ENCODE measurements around the gene SNX33.

SNX33 gene

DNA sequence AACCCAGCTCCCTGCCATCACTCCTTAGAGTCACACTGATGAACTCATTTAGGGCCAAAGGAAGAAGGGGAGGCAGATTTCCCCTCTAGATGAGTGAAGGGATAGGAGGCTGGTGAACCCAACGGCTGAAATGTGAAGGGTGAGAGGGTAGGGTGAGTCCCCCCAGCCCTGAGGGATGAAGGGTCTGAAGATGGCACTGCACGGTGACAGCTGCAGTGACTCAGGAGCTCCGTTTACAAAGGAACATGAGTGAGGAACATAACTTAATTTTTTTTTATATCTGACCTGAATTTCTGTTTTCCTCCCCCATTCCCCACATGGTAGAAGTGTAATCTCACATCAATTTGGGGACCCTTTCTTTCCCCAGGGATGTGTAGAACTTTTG is 14.0 kb downstream of the SNX33 start:
- WGBS (ENCODE audit: extremely low coverage, insufficient coverage, low lambda C conversion rate) = no CpG with 5 or more reads among the region's 3 CpGs
- H4K5ac ChIP-seq (ENCODE audit: low read length) = no peak overlapping the region
- H3K4me1 ChIP-seq (ENCODE audit: control insufficient read depth, low read depth, low read length) = no peaks in the 10 kb centered on the region
- no peaks in the 10 kb centered on the region for H3K36me3 ChIP-seq (ENCODE audit: control insufficient read depth, insufficient read depth, low read length)
- H3K56ac ChIP-seq (ENCODE audit: low read length) = no peak overlapping the region
- H3K4me2 ChIP-seq (ENCODE audit: low read length) = no peak overlapping the region
- H3K27ac ChIP-seq (ENCODE audit: low read depth, low read length) = no peak overlapping the region
- no peak overlapping the region for H2AK5ac ChIP-seq (ENCODE audit: low read length)
- H3K79me1 ChIP-seq (ENCODE audit: low read length) = no peaks in the 10 kb centered on the region
- no peaks in the 10 kb centered on the region for H3K27me3 ChIP-seq (ENCODE audit: insufficient read depth, low read length, poor library complexity)
- no peak overlapping the region for H2BK5ac ChIP-seq (ENCODE audit: low read length)
- H3K4ac ChIP-seq (ENCODE audit: low read depth, low read length) = no peak overlapping the region
- no peak overlapping the region for H3K9ac ChIP-seq (ENCODE audit: low read length)
- H2BK15ac ChIP-seq (replicated peaks; ENCODE audit: low read depth) = no peak overlapping the region
- no peak overlapping the region for H4K8ac ChIP-seq (ENCODE audit: low read depth, low read length)
- H3K18ac ChIP-seq (ENCODE audit: low read length) = no peak overlapping the region
- no peaks in the 10 kb centered on the region for H3K79me2 ChIP-seq (ENCODE audit: control insufficient read depth, insufficient read depth, low read length)
- H3K23ac ChIP-seq (ENCODE audit: low read length) = no peak overlapping the region
- DNase-seq = no peak
- H2BK120ac ChIP-seq (ENCODE audit: low read depth, low read length) = no peak overlapping the region
- no peak overlapping the region for H3K4me3 ChIP-seq (ENCODE audit: low read length)

DNA sequence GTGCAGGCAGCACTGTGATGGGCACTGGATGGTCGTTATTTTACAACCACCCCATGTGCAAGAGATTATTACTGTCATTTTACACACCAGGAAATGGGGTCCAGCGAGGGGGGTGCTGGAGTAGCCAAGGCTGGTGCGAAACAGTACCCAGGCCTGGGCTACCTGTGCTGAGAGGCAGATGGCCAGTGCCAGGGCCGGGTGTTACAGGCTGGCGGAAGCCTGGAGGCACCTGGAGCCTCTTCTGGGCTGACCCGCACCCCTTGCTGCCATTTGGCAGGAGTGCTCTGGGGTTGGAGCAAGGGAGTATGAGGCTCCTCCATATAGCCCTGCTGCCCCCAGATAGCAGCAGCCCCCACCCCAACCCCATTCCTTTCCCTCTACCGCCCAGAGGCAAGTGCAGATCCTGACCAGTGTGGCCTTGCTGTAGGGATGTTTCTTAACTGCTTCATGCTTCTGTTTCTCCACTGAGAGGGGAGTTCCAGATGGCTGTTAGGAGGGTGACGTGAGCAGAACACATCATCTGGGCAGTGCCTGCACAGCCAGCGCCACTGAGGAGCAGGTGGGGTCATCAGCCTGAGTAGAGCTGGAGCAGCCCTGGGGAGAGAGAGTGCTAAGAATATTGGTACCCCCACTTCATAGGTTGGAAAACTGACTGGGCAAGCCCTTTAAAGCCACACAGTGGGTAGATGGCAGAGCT is 15.3 kb downstream of the SNX33 start:
- Histone ChIP-seq H3K4me2 (ENCODE audit: low read length) (no peak overlapping the region), H3K9ac (ENCODE audit: low read length) (no peak overlapping the region), H3K36me3 (ENCODE audit: control insufficient read depth, insufficient read depth, low read length) (no peaks in the 10 kb centered on the region), H2BK15ac (replicated peaks; ENCODE audit: low read depth) (no peak overlapping the region), H4K5ac (ENCODE audit: low read length) (no peak overlapping the region), H3K79me2 (ENCODE audit: control insufficient read depth, insufficient read depth, low read length) (no peaks in the 10 kb centered on the region), H3K79me1 (ENCODE audit: low read length) (no peaks in the 10 kb centered on the region), H3K27me3 (ENCODE audit: insufficient read depth, low read length, poor library complexity) (no peaks in the 10 kb centered on the region), H3K23ac (ENCODE audit: low read length) (no peak overlapping the region), H3K27ac (ENCODE audit: low read depth, low read length) (no peak overlapping the region), H3K18ac (ENCODE audit: low read length) (no peak overlapping the region), H3K4me1 (ENCODE audit: control insufficient read depth, low read depth, low read length) (no peaks in the 10 kb centered on the region), H2AK5ac (ENCODE audit: low read length) (no peak overlapping the region), H3K4me3 (ENCODE audit: low read length) (no peak overlapping the region), H2BK120ac (ENCODE audit: low read depth, low read length) (no peak overlapping the region), H3K56ac (ENCODE audit: low read length) (no peak overlapping the region), H2BK5ac (ENCODE audit: low read length) (no peak overlapping the region), H3K4ac (ENCODE audit: low read depth, low read length) (no peak overlapping the region), H4K8ac (ENCODE audit: low read depth, low read length) (no peak overlapping the region)
- no peak for DNase-seq
- no CpG with 5 or more reads among the region's 9 CpGs for WGBS (ENCODE audit: extremely low coverage, insufficient coverage, low lambda C conversion rate)

DNA sequence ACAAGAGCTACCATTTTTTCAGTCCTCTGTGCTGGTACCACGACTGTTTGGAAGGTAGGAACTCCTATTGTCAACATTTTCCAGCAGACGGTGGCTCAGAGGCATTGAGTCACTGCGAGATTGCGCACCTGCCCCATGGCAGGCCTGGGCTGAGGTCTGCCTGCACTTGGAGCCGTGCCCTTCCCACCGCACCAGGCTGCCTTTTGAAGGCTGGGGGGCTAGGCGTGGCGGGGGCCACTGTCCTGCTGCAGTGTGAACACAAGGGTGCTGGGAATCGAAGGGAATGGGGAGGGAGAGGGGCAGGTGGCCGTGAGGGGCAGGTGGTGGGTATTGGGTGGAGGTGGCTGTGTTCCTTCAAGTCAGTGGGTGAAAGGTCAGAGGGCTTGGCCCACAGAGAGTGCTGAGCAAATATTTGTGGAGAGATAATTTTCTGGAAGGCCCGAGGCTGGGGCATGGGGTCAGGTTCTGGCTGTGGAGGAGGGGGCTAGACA is 16.3 kb downstream of the SNX33 start:
- no peak overlapping the region for H4K5ac ChIP-seq (ENCODE audit: low read length)
- H3K36me3 ChIP-seq (ENCODE audit: control insufficient read depth, insufficient read depth, low read length) = no peaks in the 10 kb centered on the region
- no peak overlapping the region for H2AK5ac ChIP-seq (ENCODE audit: low read length)
- H3K4me3 ChIP-seq (ENCODE audit: low read length) = no peak overlapping the region
- no peaks in the 10 kb centered on the region for H3K4me1 ChIP-seq (ENCODE audit: control insufficient read depth, low read depth, low read length)
- no peaks in the 10 kb centered on the region for H3K79me2 ChIP-seq (ENCODE audit: control insufficient read depth, insufficient read depth, low read length)
- no peaks in the 10 kb centered on the region for H3K27me3 ChIP-seq (ENCODE audit: insufficient read depth, low read length, poor library complexity)
- H2BK5ac ChIP-seq (ENCODE audit: low read length) = no peak overlapping the region
- DNase-seq = no peak
- no peak overlapping the region for H3K4me2 ChIP-seq (ENCODE audit: low read length)
- H3K18ac ChIP-seq (ENCODE audit: low read length) = no peak overlapping the region
- no CpG with 5 or more reads among the region's 11 CpGs for whole genome bisulfite sequencing (ENCODE audit: extremely low coverage, insufficient coverage, low lambda C conversion rate)
- no peak overlapping the region for H3K56ac ChIP-seq (ENCODE audit: low read length)
- no peak overlapping the region for H2BK120ac ChIP-seq (ENCODE audit: low read depth, low read length)
- H3K4ac ChIP-seq (ENCODE audit: low read depth, low read length) = no peak overlapping the region
- H3K23ac ChIP-seq (ENCODE audit: low read length) = no peak overlapping the region
- no peak overlapping the region for H2BK15ac ChIP-seq (replicated peaks; ENCODE audit: low read depth)
- H3K9ac ChIP-seq (ENCODE audit: low read length) = no peak overlapping the region
- no peaks in the 10 kb centered on the region for H3K79me1 ChIP-seq (ENCODE audit: low read length)
- no peak overlapping the region for H3K27ac ChIP-seq (ENCODE audit: low read depth, low read length)
- no peak overlapping the region for H4K8ac ChIP-seq (ENCODE audit: low read depth, low read length)

DNA sequence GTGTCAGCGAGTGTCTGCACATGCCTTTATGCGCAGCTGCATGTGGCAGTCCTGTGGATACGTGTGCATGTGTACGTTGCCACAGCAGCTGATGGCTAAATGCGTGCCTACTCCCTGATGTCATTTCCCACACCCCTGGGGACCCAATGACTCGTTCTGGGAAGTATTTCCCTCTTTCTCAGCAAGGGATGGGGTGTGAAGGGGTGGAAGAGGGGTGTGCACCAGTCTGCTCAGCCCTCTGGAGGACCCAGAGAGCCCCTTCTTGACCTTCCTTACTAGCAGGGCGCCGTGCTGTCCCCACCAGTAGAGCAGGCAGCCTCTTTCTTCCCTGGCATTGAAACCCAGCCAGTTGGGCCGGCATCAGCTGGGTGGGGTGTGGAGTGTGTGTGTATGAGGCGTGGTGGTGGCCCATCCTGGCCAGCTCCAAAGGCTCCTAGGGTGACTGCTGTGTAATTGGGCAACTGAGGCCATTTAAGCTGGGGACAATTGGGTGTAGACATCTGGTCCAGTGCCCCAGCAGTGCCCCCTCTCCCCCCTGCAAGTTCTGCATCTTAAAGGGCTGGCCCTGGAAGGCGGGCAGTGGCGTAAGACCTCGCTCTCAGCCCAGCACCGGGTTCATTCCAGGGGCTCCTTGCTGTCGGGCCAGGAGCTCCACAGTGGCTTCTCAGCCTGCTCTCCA is 19.2 kb downstream of the SNX33 start:
- H2BK120ac ChIP-seq (ENCODE audit: low read depth, low read length) = no peak overlapping the region
- no peak overlapping the region for H3K9ac ChIP-seq (ENCODE audit: low read length)
- H3K4me2 ChIP-seq (ENCODE audit: low read length) = no peak overlapping the region
- H3K18ac ChIP-seq (ENCODE audit: low read length) = no peak overlapping the region
- no peaks in the 10 kb centered on the region for H3K36me3 ChIP-seq (ENCODE audit: control insufficient read depth, insufficient read depth, low read length)
- no peak overlapping the region for H3K23ac ChIP-seq (ENCODE audit: low read length)
- no peaks in the 10 kb centered on the region for H3K27me3 ChIP-seq (ENCODE audit: insufficient read depth, low read length, poor library complexity)
- H3K27ac ChIP-seq (ENCODE audit: low read depth, low read length) = no peak overlapping the region
- H2AK5ac ChIP-seq (ENCODE audit: low read length) = no peak overlapping the region
- H3K4me3 ChIP-seq (ENCODE audit: low read length) = no peak overlapping the region
- no CpG with 5 or more reads among the region's 15 CpGs for WGBS (ENCODE audit: extremely low coverage, insufficient coverage, low lambda C conversion rate)
- H3K79me2 ChIP-seq (ENCODE audit: control insufficient read depth, insufficient read depth, low read length) = no peaks in the 10 kb centered on the region
- peaks cover under 1% of the 10 kb centered on the region for H3K4me1 ChIP-seq (ENCODE audit: control insufficient read depth, low read depth, low read length)
- peak; percentile 84 for DNase-seq
- no peak overlapping the region for H3K56ac ChIP-seq (ENCODE audit: low read length)
- H2BK5ac ChIP-seq (ENCODE audit: low read length) = no peak overlapping the region
- no peak overlapping the region for H3K4ac ChIP-seq (ENCODE audit: low read depth, low read length)
- H2BK15ac ChIP-seq (replicated peaks; ENCODE audit: low read depth) = no peak overlapping the region
- no peaks in the 10 kb centered on the region for H3K79me1 ChIP-seq (ENCODE audit: low read length)
- no peak overlapping the region for H4K5ac ChIP-seq (ENCODE audit: low read length)
- H4K8ac ChIP-seq (ENCODE audit: low read depth, low read length) = no peak overlapping the region

DNA sequence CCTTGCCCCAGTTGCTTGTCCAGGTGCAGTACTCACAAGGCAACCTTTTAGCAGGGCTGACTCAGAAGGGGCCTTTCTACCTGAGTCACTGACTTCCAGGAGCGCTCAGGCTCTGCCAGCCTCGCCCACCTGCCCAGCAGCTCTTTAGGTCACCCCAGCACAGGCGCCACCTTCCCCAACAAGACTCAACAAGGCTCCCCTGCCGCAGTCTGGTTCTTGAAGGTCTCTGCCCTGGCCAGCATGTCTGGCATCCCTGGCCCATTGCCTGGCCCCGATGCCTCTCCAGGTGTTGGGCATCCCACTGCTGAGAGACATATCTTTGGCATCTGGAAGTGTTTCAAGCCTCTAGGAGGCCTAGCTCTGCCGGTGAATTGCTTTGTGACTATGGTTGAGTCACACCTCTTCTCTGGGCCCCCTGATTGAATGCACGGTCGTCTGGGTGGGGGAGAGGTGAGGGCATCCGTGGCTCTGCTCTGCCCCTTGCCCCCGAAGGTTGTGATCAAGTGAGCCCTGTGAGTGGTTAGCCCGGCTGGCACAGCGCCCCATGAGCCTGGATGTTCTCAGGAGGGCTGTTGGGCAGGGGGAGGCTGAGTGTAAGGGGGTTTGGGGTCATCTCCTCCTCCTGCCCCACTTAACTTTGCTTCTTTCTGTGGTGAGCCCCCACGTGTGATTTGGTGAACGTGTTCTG is 21.6 kb downstream of the SNX33 start:
- H3K4ac ChIP-seq (ENCODE audit: low read depth, low read length) = no peak overlapping the region
- H3K79me1 ChIP-seq (ENCODE audit: low read length) = no peaks in the 10 kb centered on the region
- H4K5ac ChIP-seq (ENCODE audit: low read length) = no peak overlapping the region
- no peak for DNase-seq
- H2BK5ac ChIP-seq (ENCODE audit: low read length) = no peak overlapping the region
- H3K56ac ChIP-seq (ENCODE audit: low read length) = no peak overlapping the region
- H2BK15ac ChIP-seq (replicated peaks; ENCODE audit: low read depth) = no peak overlapping the region
- H3K27me3 ChIP-seq (ENCODE audit: insufficient read depth, low read length, poor library complexity) = no peaks in the 10 kb centered on the region
- H3K18ac ChIP-seq (ENCODE audit: low read length) = no peak overlapping the region
- H3K4me1 ChIP-seq (ENCODE audit: control insufficient read depth, low read depth, low read length) = peaks cover 13% of the 10 kb centered on the region
- WGBS (ENCODE audit: extremely low coverage, insufficient coverage, low lambda C conversion rate) = no CpG with 5 or more reads among the region's 14 CpGs
- no peak overlapping the region for H3K27ac ChIP-seq (ENCODE audit: low read depth, low read length)
- no peak overlapping the region for H3K23ac ChIP-seq (ENCODE audit: low read length)
- no peaks in the 10 kb centered on the region for H3K36me3 ChIP-seq (ENCODE audit: control insufficient read depth, insufficient read depth, low read length)
- no peak overlapping the region for H2BK120ac ChIP-seq (ENCODE audit: low read depth, low read length)
- no peaks in the 10 kb centered on the region for H3K79me2 ChIP-seq (ENCODE audit: control insufficient read depth, insufficient read depth, low read length)
- H4K8ac ChIP-seq (ENCODE audit: low read depth, low read length) = no peak overlapping the region
- no peak overlapping the region for H3K4me3 ChIP-seq (ENCODE audit: low read length)
- H3K9ac ChIP-seq (ENCODE audit: low read length) = no peak overlapping the region
- no peak overlapping the region for H3K4me2 ChIP-seq (ENCODE audit: low read length)
- no peak overlapping the region for H2AK5ac ChIP-seq (ENCODE audit: low read length)

Data from mesendoderm (in vitro differentiated cells).